ENCODE measurements around the gene NAGLU. TPM values are rescaled to one million over a fixed set of nuclear protein-coding genes. Genes with fewer than 3 reads are reported as not detected.

Gene NAGLU
- total and polyA plus RNA-seq, 8 donors = 11.7 to 55.8 (median 21.1) TPM

- H3K27ac ChIP-seq = peak overlapping the region; percentile 80 to 93 (median 91)
- intact Hi-C loops (cut with DNase I; ENCODE audit: low total_unique reads) = loop anchor here (10.0 kb wide), 1 partner anchor 193 kb away; no protein-coding TSS in a partner anchor
- peaks cover 71 to 87% (median 83%) of the 10 kb centered on the region in 4 donors for H3K4me1 ChIP-seq
- WGBS, 5 donors = 23 to 36% (median 31%) methylated on average over 9 of the region's 9 CpGs
- peaks cover 17 to 57% (median 37%) of the 10 kb centered on the region in 4 donors for H3K36me3 ChIP-seq
- no peaks in the 10 kb centered on the region for H3K27me3 ChIP-seq
- no peak overlapping the region for H3K4me3 ChIP-seq
- TF ChIP-seq POLR2AphosphoS5 (IDR thresholded peaks at IDR 0.05) (peak; percentile 68 to 95 (median 86)), POLR2A (IDR thresholded peaks at IDR 0.05) (no peak), EP300 (IDR thresholded peaks at IDR 0.05) (no peak)
- peak; percentile 79 to 91 for DNase-seq
- no peaks in the 10 kb centered on the region for H3K9me3 ChIP-seq
These were observed 17.8 kb upstream of the NAGLU start for GRCh38 chr17:42518046-42518754.

DNA sequence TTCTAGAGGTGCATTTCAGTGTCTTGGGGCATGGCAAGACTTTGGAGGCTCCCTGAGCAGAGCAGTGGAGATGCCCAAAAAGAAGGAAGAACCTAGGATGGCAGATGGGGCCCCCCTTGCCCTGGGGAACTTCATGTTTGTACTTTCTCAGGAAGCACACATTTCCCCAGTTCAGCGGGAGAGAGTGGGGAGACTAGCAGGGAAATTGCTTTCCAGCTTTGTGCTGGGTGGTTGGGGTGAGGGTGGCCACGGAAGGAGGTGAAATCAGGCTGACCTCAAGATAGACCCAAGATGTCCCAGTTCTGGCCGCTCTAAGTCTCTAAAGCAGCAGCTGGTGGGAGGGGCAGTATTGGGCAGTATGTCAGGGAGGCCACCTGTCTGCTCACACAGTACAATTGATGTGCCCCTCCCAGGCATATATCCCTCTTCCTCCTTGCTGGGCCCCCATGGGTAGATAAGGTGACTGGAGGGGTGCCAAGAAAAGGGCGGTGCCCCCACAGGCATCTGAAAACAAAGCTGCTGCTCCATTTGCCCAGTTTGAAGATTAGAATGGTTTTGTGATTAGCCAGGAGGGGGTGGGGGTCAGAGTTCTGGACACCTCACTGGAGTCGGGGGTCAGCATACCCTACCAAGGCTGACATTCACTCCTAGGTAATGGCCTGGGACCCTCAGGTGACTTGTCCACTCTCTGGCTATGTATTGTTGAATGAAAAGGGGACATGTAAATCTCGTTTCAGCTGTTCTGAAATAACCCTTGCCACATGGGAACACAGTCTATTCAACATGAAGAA is 17.1 kb upstream of the NAGLU start:
- Histone ChIP-seq H3K27ac (peak overlapping the region; percentile 80 to 93 (median 91)), H3K4me1 (peaks cover 67 to 82% (median 77%) of the 10 kb centered on the region in 4 donors)
- WGBS, 5 donors = 9 to 23% (median 20%) methylated on average over 4 to 6 of the region's 6 CpGs

DNA sequence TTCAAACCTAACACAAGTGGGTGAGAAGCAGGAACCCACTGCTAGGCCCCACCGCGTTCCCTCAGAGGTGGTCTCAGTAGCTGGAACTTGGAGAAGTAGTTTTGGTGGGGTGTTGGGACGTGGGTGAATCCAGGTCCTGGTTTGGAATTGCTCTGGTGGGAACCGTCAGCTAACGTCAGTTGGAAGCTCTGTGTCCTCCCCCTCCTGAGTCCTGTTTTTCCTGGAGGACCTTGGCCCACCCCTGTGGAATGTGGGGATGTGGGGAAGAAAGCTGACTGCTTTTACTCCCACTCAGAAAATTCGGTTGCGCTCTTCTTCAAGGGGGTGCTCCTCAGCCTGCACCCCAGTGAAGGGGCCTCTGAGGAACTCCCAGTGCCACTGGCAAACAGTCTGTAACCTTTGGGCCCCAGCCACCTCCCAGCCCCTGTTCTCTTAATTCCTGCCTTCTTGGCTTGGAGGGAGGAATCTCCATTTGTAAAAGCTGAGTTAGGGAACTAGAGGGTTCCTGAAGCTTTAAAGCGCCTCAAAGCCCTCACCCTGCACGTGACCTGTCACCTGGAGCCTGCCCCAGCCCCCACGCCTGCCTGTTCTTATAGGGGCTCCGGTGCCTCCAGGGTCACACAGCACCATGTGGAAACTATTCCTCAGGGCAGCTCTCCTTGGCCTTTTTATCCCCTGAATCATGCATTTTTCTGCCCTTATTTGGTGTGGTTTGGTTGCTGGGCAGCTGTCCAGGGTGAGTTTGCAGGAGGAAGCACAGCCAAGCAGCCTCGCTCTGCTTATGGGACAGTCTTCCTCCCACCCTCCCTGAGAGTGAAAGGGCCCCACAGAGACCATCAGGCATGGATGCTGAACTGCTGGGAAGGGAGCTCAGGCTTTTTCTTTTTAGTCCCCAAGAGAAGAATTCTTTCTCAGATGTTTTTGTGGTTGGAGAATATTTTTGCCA is 16.2 kb upstream of the NAGLU start:
- no peak overlapping the region for H3K4me3 ChIP-seq
- intact Hi-C loops (cut with DNase I; ENCODE audit: low total_unique reads) = loop anchor here (10.0 kb wide), 1 partner anchor 195 kb away; no protein-coding TSS in a partner anchor
- H3K27ac ChIP-seq = peak overlapping the region; percentile 80 to 93 (median 91)
- no peaks in the 10 kb centered on the region for H3K9me3 ChIP-seq
- H3K4me1 ChIP-seq = peaks cover 67 to 80% (median 72%) of the 10 kb centered on the region in 4 donors
- no peaks in the 10 kb centered on the region for H3K27me3 ChIP-seq
- H3K36me3 ChIP-seq = peaks cover 7 to 44% (median 24%) of the 10 kb centered on the region in 4 donors
- 25 to 36% (median 28%) methylated on average over 9 to 12 of the region's 12 CpGs for WGBS, 5 donors
- no peak for TF ChIP-seq POLR2A (IDR thresholded peaks at IDR 0.05)
- TF ChIP-seq EP300 (IDR thresholded peaks at IDR 0.05) = peak; percentile 66
- TF ChIP-seq POLR2AphosphoS5 (IDR thresholded peaks at IDR 0.05) = peak; percentile 54 to 69 (median 65)
- DNase-seq = peak; percentile 77 to 96

More for the DNA sequence above, 17.1 kb upstream of the NAGLU start:
- intact Hi-C loops (cut with DNase I; ENCODE audit: low total_unique reads) = loop anchor here (10.0 kb wide), 1 partner anchor 194 kb away; no protein-coding TSS in a partner anchor
- H3K9me3 ChIP-seq = no peaks in the 10 kb centered on the region
- no peak overlapping the region for H3K4me3 ChIP-seq
- TF ChIP-seq EP300 (IDR thresholded peaks at IDR 0.05) (no peak), POLR2AphosphoS5 (IDR thresholded peaks at IDR 0.05) (peak in 1 of 3 donors; percentile 40), POLR2A (IDR thresholded peaks at IDR 0.05) (no peak)
- no peaks in the 10 kb centered on the region for H3K27me3 ChIP-seq
- H3K36me3 ChIP-seq = peaks cover 14 to 53% (median 33%) of the 10 kb centered on the region in 4 donors
- peak; percentile 69 to 93 for DNase-seq

DNA sequence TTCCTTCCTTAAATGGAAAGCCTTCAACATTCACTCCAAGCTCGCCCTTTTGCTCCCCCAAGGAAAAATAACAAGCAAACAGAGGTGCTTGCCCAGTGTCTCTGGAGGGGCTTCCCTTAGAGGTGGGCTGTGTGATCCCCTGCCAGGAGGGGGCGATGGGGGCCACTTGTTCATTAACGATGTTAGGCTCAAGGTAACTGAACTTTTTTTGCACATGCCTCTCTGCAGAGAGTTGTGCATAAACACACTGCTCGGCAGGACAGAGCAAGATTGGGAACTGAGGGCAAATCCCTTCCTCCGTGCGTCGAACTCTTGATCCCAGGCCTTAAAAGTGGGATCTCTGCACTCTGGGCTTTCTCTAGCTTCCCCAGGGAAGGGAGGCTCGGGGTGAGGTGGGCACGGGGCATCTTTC is 15.5 kb upstream of the NAGLU start:
- DNase-seq = no peak
- Histone ChIP-seq H3K27me3 (no peaks in the 10 kb centered on the region), H3K9me3 (no peaks in the 10 kb centered on the region), H3K4me1 (peaks cover 67 to 81% (median 71%) of the 10 kb centered on the region in 4 donors), H3K36me3 (peaks cover 5 to 38% (median 20%) of the 10 kb centered on the region in 4 donors), H3K4me3 (no peak overlapping the region), H3K27ac (peak overlapping the region; percentile 75 to 93 (median 91))
- WGBS, 5 donors = 28 to 57% (median 51%) methylated on average over 9 of the region's 9 CpGs
- TF ChIP-seq EP300 (IDR thresholded peaks at IDR 0.05) (no peak), POLR2AphosphoS5 (IDR thresholded peaks at IDR 0.05) (no peak), POLR2A (IDR thresholded peaks at IDR 0.05) (no peak)
- TF ChIP-seq, protein P1, sequence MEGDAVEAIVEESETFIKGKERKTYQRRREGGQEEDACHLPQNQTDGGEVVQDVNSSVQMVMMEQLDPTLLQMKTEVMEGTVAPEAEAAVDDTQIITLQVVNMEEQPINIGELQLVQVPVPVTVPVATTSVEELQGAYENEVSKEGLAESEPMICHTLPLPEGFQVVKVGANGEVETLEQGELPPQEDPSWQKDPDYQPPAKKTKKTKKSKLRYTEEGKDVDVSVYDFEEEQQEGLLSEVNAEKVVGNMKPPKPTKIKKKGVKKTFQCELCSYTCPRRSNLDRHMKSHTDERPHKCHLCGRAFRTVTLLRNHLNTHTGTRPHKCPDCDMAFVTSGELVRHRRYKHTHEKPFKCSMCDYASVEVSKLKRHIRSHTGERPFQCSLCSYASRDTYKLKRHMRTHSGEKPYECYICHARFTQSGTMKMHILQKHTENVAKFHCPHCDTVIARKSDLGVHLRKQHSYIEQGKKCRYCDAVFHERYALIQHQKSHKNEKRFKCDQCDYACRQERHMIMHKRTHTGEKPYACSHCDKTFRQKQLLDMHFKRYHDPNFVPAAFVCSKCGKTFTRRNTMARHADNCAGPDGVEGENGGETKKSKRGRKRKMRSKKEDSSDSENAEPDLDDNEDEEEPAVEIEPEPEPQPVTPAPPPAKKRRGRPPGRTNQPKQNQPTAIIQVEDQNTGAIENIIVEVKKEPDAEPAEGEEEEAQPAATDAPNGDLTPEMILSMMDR (IDR thresholded peaks at IDR 0.05) = no peak
- intact Hi-C loops (cut with DNase I; ENCODE audit: low total_unique reads) = no loop called here

DNA sequence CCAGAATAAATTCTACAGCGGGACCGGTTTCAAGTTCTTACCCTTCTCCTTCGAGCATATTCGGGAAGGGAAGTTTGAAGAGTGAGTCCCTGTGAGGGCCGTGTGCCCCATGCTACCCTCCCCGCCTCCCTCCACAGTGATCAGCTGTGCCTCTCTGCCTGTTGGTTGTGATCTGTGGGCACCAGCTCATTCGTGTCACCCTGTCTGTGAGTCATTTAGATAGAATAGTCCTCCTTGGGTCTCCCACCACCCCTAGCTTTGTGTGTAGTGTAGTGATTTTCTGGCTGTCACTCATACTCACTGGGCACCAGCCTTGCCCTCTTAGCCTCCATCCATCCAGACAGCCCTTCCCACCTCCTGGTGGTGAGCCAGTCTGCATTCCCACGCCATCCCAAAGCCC is 15.0 kb upstream of the NAGLU start:
- intact Hi-C loops (cut with DNase I; ENCODE audit: low total_unique reads) = no loop called here
- TF ChIP-seq POLR2A (IDR thresholded peaks at IDR 0.05) (no peak), POLR2AphosphoS5 (IDR thresholded peaks at IDR 0.05) (no peak), EP300 (IDR thresholded peaks at IDR 0.05) (no peak)
- TF ChIP-seq, protein P1 (IDR thresholded peaks at IDR 0.05) = no peak
- Histone ChIP-seq H3K9me3 (no peaks in the 10 kb centered on the region), H3K4me1 (peaks cover 67 to 83% (median 72%) of the 10 kb centered on the region in 4 donors), H3K27me3 (no peaks in the 10 kb centered on the region), H3K4me3 (no peak overlapping the region), H3K36me3 (peaks cover 5 to 33% (median 18%) of the 10 kb centered on the region in 4 donors), H3K27ac (peak overlapping the region; percentile 64 to 93 (median 91))
- WGBS, 5 donors = 56 to 78% (median 61%) methylated on average over 8 of the region's 8 CpGs
- DNase-seq = no peak
